ENCODE measurements around the gene NUP188. TPM values are rescaled to one million over a fixed set of nuclear protein-coding genes. Genes with fewer than 3 reads are reported as not detected.
"Not testable (repeated sequence)": the region's sequence is repeated elsewhere in the genome, so short reads cannot be mapped to it uniquely, and the experiment has no call there.

The NUP188 gene
- total RNA-seq, 2 donors from 2014 or later = 110 to 123 TPM

- ATAC-seq (no peak), DNase-seq (ENCODE audit: low spot score in 2 of 2) (no peak)
- Mint-ChIP-seq H3K9me3 (no peaks in the 10 kb centered on the region), H3K36me3 (peaks cover 10 to 16% of the 10 kb centered on the region in 2 donors), H3K27ac (no peak overlapping the region)
These were observed 31.6 kb downstream of the NUP188 start for GRCh38 chr9:128979111-128979510.

GRCh38 chr9:128983536-128983935, 36.0 kb downstream of the NUP188 start:
- Mint-ChIP-seq H3K9me3 (no peaks in the 10 kb centered on the region), H3K36me3 (peaks cover 14 to 22% of the 10 kb centered on the region in 2 donors), H3K27ac (peak overlapping the region in 1 of 2 donors; percentile 26)
- ATAC-seq = no peak
- no peak for DNase-seq (ENCODE audit: low spot score in 2 of 2)

GRCh38 chr9:128986671-128987070, 39.2 kb downstream of the NUP188 start:
- DNase-seq (ENCODE audit: low spot score in 2 of 2) = no peak
- ATAC-seq = no peak
- H3K27ac Mint-ChIP-seq = no peak overlapping the region
- H3K36me3 Mint-ChIP-seq = peaks cover 14 to 22% of the 10 kb centered on the region in 2 donors
- H3K9me3 Mint-ChIP-seq = no peaks in the 10 kb centered on the region

DNA sequence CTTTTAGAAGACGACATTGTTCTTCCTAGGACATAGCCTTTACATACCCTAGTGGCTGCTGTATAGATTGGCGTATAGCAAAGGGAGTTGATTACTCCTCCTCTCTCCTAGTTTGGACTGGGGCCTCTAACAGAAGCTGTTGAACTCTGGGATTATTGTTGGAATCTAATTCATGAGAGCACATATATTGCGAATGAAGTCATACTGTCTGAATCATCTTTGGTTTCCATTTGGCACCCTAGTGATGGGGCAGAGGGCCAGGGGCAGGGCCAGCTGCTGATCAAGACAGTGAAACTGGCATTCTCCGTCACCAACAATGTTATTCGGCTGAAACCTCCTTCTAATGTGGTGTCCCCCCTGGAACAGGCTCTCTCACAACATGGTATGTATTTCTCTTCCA, 40.3 kb downstream of the NUP188 start:
- no peak for DNase-seq (ENCODE audit: low spot score in 2 of 2)
- Mint-ChIP-seq H3K27ac (peak overlapping the region in 1 of 2 donors; percentile 70), H3K9me3 (no peaks in the 10 kb centered on the region), H3K36me3 (peaks cover 8 to 17% of the 10 kb centered on the region in 2 donors)
- no peak for ATAC-seq

GRCh38 chr9:128992995-128993394, 45.5 kb downstream of the NUP188 start:
- H3K27ac Mint-ChIP-seq = no peak overlapping the region
- no peaks in the 10 kb centered on the region for H3K9me3 Mint-ChIP-seq
- ATAC-seq (no peak), DNase-seq (ENCODE audit: low spot score in 2 of 2) (no peak)
- peaks cover 24 to 33% of the 10 kb centered on the region in 2 donors for H3K36me3 Mint-ChIP-seq

GRCh38 chr9:128995791-128996190, 48.3 kb downstream of the NUP188 start:
- Mint-ChIP-seq H3K36me3 (peaks cover 24 to 33% of the 10 kb centered on the region in 2 donors), H3K27ac (no peak overlapping the region)
- ATAC-seq = no peak

GRCh38 chr9:128998462-128998861, 51.0 kb downstream of the NUP188 start:
- no peaks in the 10 kb centered on the region for H3K9me3 Mint-ChIP-seq
- H3K36me3 Mint-ChIP-seq = peaks cover 23 to 34% of the 10 kb centered on the region in 2 donors
- ATAC-seq (no peak), DNase-seq (ENCODE audit: low spot score in 2 of 2) (no peak)
- peak overlapping the region in 1 of 2 donors; percentile 92 for H3K27ac Mint-ChIP-seq

More at GRCh38 chr9:128995791-128996190, 48.3 kb downstream of the NUP188 start:
- H3K9me3 Mint-ChIP-seq = no peaks in the 10 kb centered on the region
- no peak for DNase-seq (ENCODE audit: low spot score in 2 of 2)

GRCh38 chr9:128999581-129000206, 52.2 kb downstream of the NUP188 start:
- peak overlapping the region in 1 of 2 donors; percentile 94 for H3K27ac Mint-ChIP-seq
- no peak for DNase-seq (ENCODE audit: low spot score in 2 of 2)
- peaks cover 16 to 21% of the 10 kb centered on the region in 2 donors for H3K36me3 Mint-ChIP-seq
- no peaks in the 10 kb centered on the region for H3K9me3 Mint-ChIP-seq
- peak in 1 of 2 donors; percentile 23 for ATAC-seq

DNA sequence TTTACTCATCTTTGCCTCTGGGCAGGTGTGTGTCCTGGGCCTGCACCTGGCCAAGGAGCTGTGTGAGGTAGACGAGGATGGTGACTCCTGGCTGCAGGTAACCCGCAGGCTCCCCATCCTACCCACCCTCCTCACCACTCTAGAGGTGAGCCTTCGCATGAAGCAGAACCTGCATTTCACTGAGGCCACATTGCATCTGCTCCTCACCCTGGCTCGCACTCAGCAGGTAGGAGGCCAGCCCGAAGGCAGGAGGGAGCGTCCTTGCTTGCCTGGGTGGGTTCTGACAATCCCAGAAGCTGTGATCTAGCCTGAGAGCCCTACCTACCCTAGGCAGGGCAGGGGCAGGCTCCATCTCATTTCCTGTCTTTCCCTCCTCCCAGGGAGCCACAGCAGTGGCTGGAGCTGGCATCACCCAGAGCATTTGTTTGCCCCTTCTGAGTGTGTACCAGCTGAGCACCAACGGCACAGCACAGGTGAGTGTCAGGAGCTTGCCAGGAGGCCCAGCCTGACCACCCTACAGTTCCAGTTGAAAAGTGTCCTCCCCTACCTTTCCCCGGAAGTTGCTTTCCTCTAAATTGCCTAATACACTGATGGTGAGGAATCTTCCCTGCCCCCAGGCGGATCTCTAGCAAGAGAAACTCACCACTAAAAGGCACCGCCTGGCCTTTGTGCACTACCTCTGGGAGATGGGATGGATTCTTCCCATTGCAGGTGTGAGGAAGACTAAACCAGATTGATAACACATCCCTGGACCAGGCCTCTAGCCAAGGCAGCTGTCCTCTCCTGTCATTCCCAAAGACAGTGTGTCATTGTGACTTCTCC, 54.2 kb downstream of the NUP188 start:
- ATAC-seq (peak in 1 of 2 donors; percentile 8), DNase-seq (ENCODE audit: low spot score in 2 of 2) (no peak)
- H3K36me3 Mint-ChIP-seq = peaks cover 11 to 15% of the 10 kb centered on the region in 2 donors
- H3K9me3 Mint-ChIP-seq = no peaks in the 10 kb centered on the region
- H3K27ac Mint-ChIP-seq = peak overlapping the region; percentile 75 to 94

DNA sequence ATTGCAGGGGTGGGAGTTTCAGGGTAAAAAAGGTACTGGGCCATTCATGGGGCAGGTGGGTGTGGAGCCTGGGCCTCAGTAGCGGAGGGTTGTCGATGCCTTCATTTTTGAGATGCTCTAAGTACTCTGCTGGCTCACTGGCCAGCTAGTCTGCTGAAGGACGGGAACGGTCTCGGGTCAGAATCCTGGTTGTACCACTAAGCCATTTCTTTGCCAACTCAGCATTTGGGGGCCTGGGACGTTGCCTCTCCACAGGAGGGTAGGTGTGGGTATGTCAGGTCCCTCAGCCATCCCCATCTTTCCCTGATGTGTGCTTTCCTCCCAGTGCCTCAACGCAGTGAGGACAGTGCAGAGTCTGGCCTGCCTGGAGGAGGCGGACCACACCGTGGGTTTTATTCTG, 55.5 kb downstream of the NUP188 start:
- ATAC-seq (no peak), DNase-seq (ENCODE audit: low spot score in 2 of 2) (no peak)
- Mint-ChIP-seq H3K27ac (peak overlapping the region; percentile 36 to 75), H3K36me3 (peaks cover 5 to 15% of the 10 kb centered on the region in 2 donors), H3K9me3 (no peaks in the 10 kb centered on the region)

- H3K27ac Mint-ChIP-seq = peak overlapping the region in 1 of 2 donors; percentile 72
- H3K36me3 Mint-ChIP-seq = peaks cover 5 to 15% of the 10 kb centered on the region in 2 donors
- not testable (repeated sequence) for ATAC-seq; H3K9me3 Mint-ChIP-seq; DNase-seq (ENCODE audit: low spot score in 2 of 2)
These were observed 56.7 kb downstream of the NUP188 start for GRCh38 chr9:129004173-129004572.

DNA sequence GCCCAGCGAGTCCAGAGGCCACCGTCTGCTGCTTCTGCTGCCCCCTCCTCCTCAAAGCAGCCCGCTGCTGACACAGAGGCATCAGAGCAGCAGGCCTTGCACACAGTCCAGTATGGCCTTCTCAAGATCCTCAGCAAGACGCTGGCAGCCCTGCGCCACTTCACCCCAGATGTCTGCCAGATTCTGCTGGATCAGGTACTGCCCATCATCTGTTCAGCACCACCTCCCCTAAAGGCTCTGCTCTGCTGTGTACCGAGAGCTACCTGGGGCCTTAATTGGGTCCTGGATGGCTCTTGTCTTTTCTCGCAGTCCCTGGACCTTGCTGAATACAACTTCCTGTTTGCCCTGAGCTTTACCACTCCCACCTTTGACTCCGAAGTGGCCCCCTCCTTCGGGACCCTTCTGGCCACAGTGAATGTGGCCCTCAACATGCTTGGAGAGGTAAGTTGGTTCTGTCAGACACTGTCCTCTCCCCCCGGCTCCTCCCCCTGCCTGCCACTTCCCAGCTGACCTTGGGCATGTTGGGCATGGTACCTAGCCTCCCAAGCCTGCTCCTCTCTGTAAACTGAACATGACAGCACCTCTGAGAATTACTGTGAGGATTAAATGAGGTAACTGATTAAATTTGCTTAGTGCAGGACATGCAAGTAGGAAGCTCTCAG, 58.0 kb downstream of the NUP188 start:
- ATAC-seq (no peak), DNase-seq (ENCODE audit: low spot score in 2 of 2) (no peak)
- peaks cover 5 to 11% of the 10 kb centered on the region in 2 donors for H3K36me3 Mint-ChIP-seq
- peak overlapping the region; percentile 72 to 91 for H3K27ac Mint-ChIP-seq
- H3K9me3 Mint-ChIP-seq = no peaks in the 10 kb centered on the region

DNA sequence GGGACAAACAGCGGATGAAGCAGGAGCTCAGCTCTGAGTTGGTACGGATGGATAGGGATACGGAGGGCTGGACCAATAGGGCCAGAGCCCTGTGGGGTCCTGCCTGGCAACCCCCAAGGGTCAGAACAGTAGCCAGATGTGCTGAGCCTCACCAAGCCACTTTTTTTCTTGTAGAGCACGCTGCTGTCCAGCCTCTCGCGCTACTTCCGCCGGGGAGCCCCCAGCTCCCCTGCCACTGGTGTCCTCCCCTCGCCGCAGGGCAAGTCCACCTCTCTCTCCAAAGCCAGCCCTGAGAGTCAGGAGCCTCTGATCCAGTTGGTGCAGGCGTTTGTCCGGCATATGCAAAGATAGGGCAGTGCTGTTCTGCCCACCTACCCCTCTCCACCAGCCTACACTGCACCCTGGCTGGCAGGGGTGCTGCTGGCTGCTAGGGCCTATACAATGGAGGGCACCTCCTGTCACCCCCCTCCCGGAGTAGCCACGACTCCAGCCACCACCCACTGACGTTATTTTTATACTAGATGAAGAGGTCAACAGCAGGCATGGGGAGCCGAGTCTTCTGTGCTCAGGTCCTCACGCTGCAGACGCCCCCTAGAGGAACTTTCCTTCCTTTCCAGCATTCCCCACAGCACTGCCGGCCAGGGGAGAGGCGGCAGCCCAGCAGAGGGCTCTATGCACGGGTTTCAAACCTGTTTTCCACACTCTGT, 59.0 kb downstream of the NUP188 start:
- H3K27ac Mint-ChIP-seq = peak overlapping the region in 1 of 2 donors; percentile 72
- peaks cover 5 to 11% of the 10 kb centered on the region in 2 donors for H3K36me3 Mint-ChIP-seq
- ATAC-seq = peak; percentile 70 to 72

GRCh38 chr9:129007035-129007765, 59.7 kb downstream of the NUP188 start:
- ATAC-seq (no peak), DNase-seq (ENCODE audit: low spot score in 2 of 2) (no peak)
- Mint-ChIP-seq H3K9me3 (no peaks in the 10 kb centered on the region), H3K36me3 (peaks cover 0 to 11% of the 10 kb centered on the region in 2 donors), H3K27ac (peak overlapping the region; percentile 55 to 72)

More for the DNA sequence above, 59.0 kb downstream of the NUP188 start:
- DNase-seq (ENCODE audit: low spot score in 2 of 2) = peak in 1 of 2 donors; percentile 60
- H3K9me3 Mint-ChIP-seq = no peaks in the 10 kb centered on the region

GRCh38 chr9:129007766-129008468, 60.4 kb downstream of the NUP188 start:
- H3K36me3 Mint-ChIP-seq = peaks cover 0 to 6% of the 10 kb centered on the region in 2 donors
- H3K27ac Mint-ChIP-seq = no peak overlapping the region
- ATAC-seq = no peak
- DNase-seq (ENCODE audit: low spot score in 2 of 2) = no peak
- H3K9me3 Mint-ChIP-seq = no peaks in the 10 kb centered on the region
